Neural progenitor cell (in vitro differentiated cells): ENCODE data around the gene NAT10.

Experiments used
- CTCF ChIP-seq: fragments of 200-600 bp; sonication (generic); IDR thresholded peaks from 2 replicates; pipeline ENCODE4 v1.5.1; 2017; ENCODE audit warnings: antibody characterized with exemption, mild to moderate bottlenecking
- EZH2 ChIP-seq: fragments of 200-600 bp; sonication (generic); IDR thresholded peaks from 2 replicates; pipeline ENCODE4 v1.6.1; 2017; ENCODE audit warnings: antibody characterized with exemption, mild to moderate bottlenecking, moderate library complexity

GRCh38 chr11:34135439-34135838, 30.0 kb downstream of the NAT10 start:
- TF ChIP-seq CTCF (no peak), EZH2 (no peak)
